RWPE2 (cell line): ENCODE results near the gene ENAH.

Source experiments
- ATAC-seq: fragments of 200-7000 bp; cut with Tn5 transposase; 3 replicates; pipeline ENCODE4 v1.9.1; 2021; ENCODE audit warnings: low read depth
- DNase-seq: peaks from one replicate; pipeline ENCODE4 v3.0.0-alpha.2; 2020; ENCODE audit warnings: low spot score
- H3K27ac ChIP-seq: fragments of 450-650 bp; 2 replicates; pipeline ENCODE4 v1.5.1; 2017; ENCODE audit warnings: mild to moderate bottlenecking; ENCODE audit not compliant: poor library complexity, severe bottlenecking
- H3K27me3 ChIP-seq: fragments of 250-450 bp; sonication (Bioruptor Pico); 2 replicates; pipeline ENCODE4 v1.5.1; 2021; ENCODE audit warnings: mild to moderate bottlenecking, moderate library complexity; ENCODE audit not compliant: insufficient read depth, poor library complexity, severe bottlenecking
- H3K36me3 ChIP-seq: fragments of 250-450 bp; sonication (Bioruptor Pico); 2 replicates; pipeline ENCODE4 v1.5.1; 2020; ENCODE audit warnings: low read depth, mild to moderate bottlenecking, moderate library complexity
- H3K4me1 ChIP-seq: fragments of 250-450 bp; sonication (Bioruptor Pico); 2 replicates; pipeline ENCODE4 v1.5.1; 2021; ENCODE audit warnings: mild to moderate bottlenecking, moderate library complexity; ENCODE audit not compliant: insufficient read depth, poor library complexity, severe bottlenecking
- H3K4me3 ChIP-seq: fragments of 250-450 bp; sonication (Bioruptor Pico); 2 replicates; pipeline ENCODE4 v1.5.1; 2021; ENCODE audit warnings: mild to moderate bottlenecking, moderate library complexity; ENCODE audit not compliant: severe bottlenecking
- H3K9me3 ChIP-seq: fragments of 250-450 bp; sonication (Bioruptor Pico); 2 replicates; pipeline ENCODE4 v1.5.1; 2021; ENCODE audit warnings: mild to moderate bottlenecking, moderate library complexity; ENCODE audit not compliant: severe bottlenecking
- CTCF ChIP-seq: fragments of 450-650 bp; IDR thresholded peaks from one replicate; pipeline ENCODE4 v1.5.1; 2017; ENCODE audit warnings: mild to moderate bottlenecking, moderate library complexity; ENCODE audit not compliant: poor library complexity, severe bottlenecking

Gene ENAH

GRCh38 chr1:225598847-225599246, 54.1 kb downstream of the ENAH start:
- H3K4me1 ChIP-seq = peaks cover 5% of the 10 kb centered on the region
- ATAC-seq = no peak

GRCh38 chr1:225597926-225598575, 54.9 kb downstream of the ENAH start:
- H3K36me3 ChIP-seq = no peaks in the 10 kb centered on the region
- H3K27me3 ChIP-seq = no peaks in the 10 kb centered on the region
- H3K9me3 ChIP-seq = no peaks in the 10 kb centered on the region
- ATAC-seq (no peak), DNase-seq (no peak)
- no peak overlapping the region for H3K27ac ChIP-seq
- H3K4me1 ChIP-seq = no peaks in the 10 kb centered on the region
- H3K4me3 ChIP-seq = no peak overlapping the region
- TF ChIP-seq CTCF = no peak

More at GRCh38 chr1:225598847-225599246, 54.1 kb downstream of the ENAH start:
- Histone ChIP-seq H3K36me3 (no peaks in the 10 kb centered on the region), H3K9me3 (no peaks in the 10 kb centered on the region), H3K27ac (no peak overlapping the region), H3K27me3 (no peaks in the 10 kb centered on the region), H3K4me3 (no peak overlapping the region)
- DNase-seq = no peak
- TF ChIP-seq CTCF = no peak

DNA sequence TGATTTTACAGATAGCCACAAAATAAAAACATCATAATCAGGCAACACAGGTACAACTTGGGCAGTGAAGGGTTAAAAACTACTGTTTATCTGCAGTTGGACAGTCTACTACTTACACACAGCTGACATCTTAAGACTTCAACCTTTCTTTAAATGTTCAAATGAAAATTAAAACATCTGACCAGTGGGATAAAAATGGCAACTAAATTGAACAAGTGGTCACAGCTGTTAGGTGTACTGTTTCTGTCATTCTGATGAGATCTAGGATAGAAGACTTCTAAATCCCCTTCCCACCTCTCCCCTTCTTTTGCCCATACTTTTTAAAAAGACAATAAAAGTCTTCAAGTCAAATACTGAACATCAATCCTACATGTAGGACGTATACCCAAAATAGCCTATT, 56.2 kb downstream of the ENAH start:
- ATAC-seq (no peak), DNase-seq (no peak)
- H3K27ac ChIP-seq = no peak overlapping the region
- no peak for TF ChIP-seq CTCF
- H3K27me3 ChIP-seq = no peaks in the 10 kb centered on the region
- no peak overlapping the region for H3K4me3 ChIP-seq
- H3K9me3 ChIP-seq = no peaks in the 10 kb centered on the region
- H3K36me3 ChIP-seq = no peaks in the 10 kb centered on the region
- no peaks in the 10 kb centered on the region for H3K4me1 ChIP-seq

- Histone ChIP-seq H3K27ac (no peak overlapping the region), H3K4me1 (no peaks in the 10 kb centered on the region), H3K36me3 (no peaks in the 10 kb centered on the region), H3K4me3 (no peak overlapping the region), H3K9me3 (no peaks in the 10 kb centered on the region), H3K27me3 (no peaks in the 10 kb centered on the region)
- no peak for DNase-seq
- TF ChIP-seq CTCF = no peak
- ATAC-seq = no peak
These were observed 56.9 kb downstream of the ENAH start for GRCh38 chr1:225595974-225596551.

DNA sequence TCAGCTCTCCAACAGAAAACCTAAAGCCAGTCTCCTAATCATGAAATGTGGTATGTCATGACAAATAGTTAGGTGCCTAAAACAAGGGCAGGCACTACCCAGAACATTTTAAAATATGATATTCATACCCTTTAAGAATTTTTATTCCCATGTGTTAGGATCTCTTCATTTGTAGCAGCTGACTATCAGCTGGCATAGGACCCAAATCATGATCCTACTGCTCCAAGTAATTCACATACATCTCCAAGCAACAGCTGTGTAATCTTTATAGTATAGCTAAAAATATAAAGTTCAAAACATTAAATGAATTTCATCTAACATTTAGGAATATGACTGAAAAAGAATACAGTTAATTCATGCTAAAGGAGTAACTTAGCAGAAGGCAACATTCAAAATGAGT, 57.5 kb downstream of the ENAH start:
- Histone ChIP-seq H3K27ac (no peak overlapping the region), H3K4me1 (no peaks in the 10 kb centered on the region), H3K36me3 (no peaks in the 10 kb centered on the region), H3K27me3 (no peaks in the 10 kb centered on the region), H3K9me3 (no peaks in the 10 kb centered on the region), H3K4me3 (no peak overlapping the region)
- TF ChIP-seq CTCF = no peak
- ATAC-seq (no peak), DNase-seq (no peak)
